ENCODE data around the gene HDAC4. TPM values are rescaled to one million over a fixed set of nuclear protein-coding genes. Genes with fewer than 3 reads are reported as not detected.

HDAC4 gene
- total RNA-seq, 4 donors from 2014 or later = 21.6 to 72.7 (median 35.2) TPM

DNA sequence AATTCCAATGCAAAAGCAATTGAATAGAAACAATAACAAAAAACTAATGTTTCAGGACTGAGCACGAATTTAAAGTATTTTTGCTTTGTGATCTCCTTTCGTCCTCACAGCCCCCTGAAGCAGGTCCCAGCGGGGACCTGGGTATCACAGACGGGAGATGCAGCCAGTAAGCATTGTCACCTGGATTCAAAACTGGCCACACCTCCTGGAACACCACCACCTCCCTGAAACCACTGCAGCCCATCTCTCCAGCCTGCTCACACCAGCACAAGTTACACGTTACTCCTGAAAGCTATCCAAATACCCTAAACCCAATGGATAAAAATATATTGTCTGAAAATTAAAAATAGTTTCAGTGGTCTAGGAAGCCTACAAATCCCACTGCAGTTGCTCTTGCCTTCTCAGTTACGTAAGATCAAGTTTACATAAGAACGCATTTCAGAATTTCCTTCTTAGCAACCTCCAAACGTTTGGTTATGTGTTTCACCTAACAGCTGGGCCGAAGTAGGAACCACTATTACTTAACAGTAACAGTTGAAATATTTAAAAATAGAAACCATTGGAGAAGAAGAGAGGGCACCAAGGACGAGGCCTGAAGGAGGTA, 178.0 kb downstream of the HDAC4 start:
- no peaks in the 10 kb centered on the region for H3K36me3 ChIP-seq
- H3K9me3 ChIP-seq = no peaks in the 10 kb centered on the region
- intact Hi-C loops (cut with DNase I) = no loop called here
- H3K4me3 ChIP-seq = peak overlapping the region in 1 of 4 donors; percentile 39
- peak overlapping the region; percentile 39 to 92 (median 87) for H3K27ac ChIP-seq
- no peaks in the 10 kb centered on the region for H3K27me3 ChIP-seq
- 45 to 53% methylated on average over 10 of the region's 10 CpGs for WGBS, 2 donors
- DNase-seq = no peak
- TF ChIP-seq, protein P1, sequence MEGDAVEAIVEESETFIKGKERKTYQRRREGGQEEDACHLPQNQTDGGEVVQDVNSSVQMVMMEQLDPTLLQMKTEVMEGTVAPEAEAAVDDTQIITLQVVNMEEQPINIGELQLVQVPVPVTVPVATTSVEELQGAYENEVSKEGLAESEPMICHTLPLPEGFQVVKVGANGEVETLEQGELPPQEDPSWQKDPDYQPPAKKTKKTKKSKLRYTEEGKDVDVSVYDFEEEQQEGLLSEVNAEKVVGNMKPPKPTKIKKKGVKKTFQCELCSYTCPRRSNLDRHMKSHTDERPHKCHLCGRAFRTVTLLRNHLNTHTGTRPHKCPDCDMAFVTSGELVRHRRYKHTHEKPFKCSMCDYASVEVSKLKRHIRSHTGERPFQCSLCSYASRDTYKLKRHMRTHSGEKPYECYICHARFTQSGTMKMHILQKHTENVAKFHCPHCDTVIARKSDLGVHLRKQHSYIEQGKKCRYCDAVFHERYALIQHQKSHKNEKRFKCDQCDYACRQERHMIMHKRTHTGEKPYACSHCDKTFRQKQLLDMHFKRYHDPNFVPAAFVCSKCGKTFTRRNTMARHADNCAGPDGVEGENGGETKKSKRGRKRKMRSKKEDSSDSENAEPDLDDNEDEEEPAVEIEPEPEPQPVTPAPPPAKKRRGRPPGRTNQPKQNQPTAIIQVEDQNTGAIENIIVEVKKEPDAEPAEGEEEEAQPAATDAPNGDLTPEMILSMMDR (IDR thresholded peaks at IDR 0.05) = no peak
- TF ChIP-seq POLR2A (IDR thresholded peaks at IDR 0.05) = no peak
- H3K4me1 ChIP-seq = peaks cover 45 to 75% (median 58%) of the 10 kb centered on the region in 3 donors

DNA sequence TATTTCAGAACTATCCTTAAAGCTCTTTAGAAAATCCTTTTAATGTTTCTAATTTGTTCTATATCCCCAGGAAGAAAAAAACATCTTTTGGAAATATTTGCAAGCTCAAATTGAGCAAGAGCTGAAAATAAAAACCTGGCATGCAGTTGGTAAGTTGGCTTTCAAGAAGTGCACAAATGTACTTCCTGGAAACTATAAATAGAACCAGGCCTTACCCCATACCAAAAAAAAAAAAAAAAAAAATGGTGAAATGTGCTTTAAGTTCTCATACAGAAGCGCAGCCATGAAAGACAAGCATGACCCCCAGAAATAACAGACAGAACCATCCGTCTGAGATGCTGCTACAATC, 178.5 kb downstream of the HDAC4 start:
- H3K27ac ChIP-seq = peak overlapping the region; percentile 76 to 94 (median 87)
- H3K27me3 ChIP-seq = no peaks in the 10 kb centered on the region
- H3K4me1 ChIP-seq = peaks cover 43 to 69% (median 53%) of the 10 kb centered on the region in 3 donors
- no peak for TF ChIP-seq POLR2A (IDR thresholded peaks at IDR 0.05)
- TF ChIP-seq, protein P1 (IDR thresholded peaks at IDR 0.05) = no peak
- WGBS, 2 donors = 40 to 42% methylated on average over 2 of the region's 2 CpGs
- H3K4me3 ChIP-seq = peak overlapping the region in 2 of 4 donors; percentile 26 to 53
- intact Hi-C loops (cut with DNase I) = no loop called here
- no peaks in the 10 kb centered on the region for H3K9me3 ChIP-seq
- H3K36me3 ChIP-seq = no peaks in the 10 kb centered on the region
- no peak for DNase-seq

DNA sequence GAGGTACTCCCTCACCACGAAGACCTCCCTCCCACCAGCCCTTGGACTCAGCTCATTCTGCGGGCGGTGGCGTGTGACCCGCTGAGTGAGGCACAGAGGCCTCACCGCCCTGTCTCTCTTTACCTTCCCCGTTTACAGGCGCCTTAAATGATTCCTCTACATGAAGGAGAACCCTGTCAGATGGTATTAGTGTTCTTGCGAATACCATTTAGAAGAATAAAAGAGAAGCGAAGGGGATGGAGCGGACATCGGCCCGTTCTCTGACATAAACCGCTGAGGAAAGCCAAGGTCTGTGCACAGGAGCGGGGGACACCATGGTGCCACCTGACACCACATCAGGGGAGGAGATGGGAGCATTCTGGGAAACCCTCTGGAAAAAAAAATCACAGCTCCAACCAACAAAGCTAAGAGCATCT, 179.8 kb downstream of the HDAC4 start:
- H3K36me3 ChIP-seq = no peaks in the 10 kb centered on the region
- peak overlapping the region; percentile 76 to 94 (median 87) for H3K27ac ChIP-seq
- 94 to 96% methylated on average over 14 to 15 of the region's 15 CpGs for whole genome bisulfite sequencing, 2 donors
- no peaks in the 10 kb centered on the region for H3K27me3 ChIP-seq
- H3K4me1 ChIP-seq = peaks cover 39 to 68% (median 56%) of the 10 kb centered on the region in 3 donors
- TF ChIP-seq POLR2A (IDR thresholded peaks at IDR 0.05) = no peak
- TF ChIP-seq, protein P1 (IDR thresholded peaks at IDR 0.05) = no peak
- H3K4me3 ChIP-seq = no peak overlapping the region
- intact Hi-C loops (cut with DNase I) = no loop called here
- no peaks in the 10 kb centered on the region for H3K9me3 ChIP-seq
- DNase-seq = no peak

DNA sequence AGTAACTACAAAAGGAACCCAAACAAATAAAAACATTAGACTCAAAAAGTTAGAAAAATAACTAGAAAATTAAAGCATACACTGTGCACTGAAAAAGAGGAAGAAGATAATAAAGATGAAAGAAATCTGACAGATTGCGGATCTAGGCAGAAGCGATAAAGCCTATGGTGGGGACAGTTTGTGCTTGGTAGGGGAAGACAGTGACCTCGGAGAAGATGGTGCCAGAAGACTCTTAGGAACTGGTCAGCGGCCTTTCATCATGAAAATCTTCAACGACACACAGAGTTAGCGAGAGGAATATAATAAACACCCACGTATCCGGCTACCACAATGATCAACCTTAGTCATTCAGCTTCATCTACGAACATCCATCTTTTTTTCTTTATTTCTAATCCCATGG, 180.5 kb downstream of the HDAC4 start:
- Histone ChIP-seq H3K36me3 (no peaks in the 10 kb centered on the region), H3K4me3 (no peak overlapping the region), H3K27ac (peak overlapping the region in 3 of 4 donors; percentile 85 to 94 (median 89)), H3K9me3 (no peaks in the 10 kb centered on the region), H3K4me1 (peaks cover 34 to 67% (median 51%) of the 10 kb centered on the region in 3 donors), H3K27me3 (no peaks in the 10 kb centered on the region)
- TF ChIP-seq POLR2A (IDR thresholded peaks at IDR 0.05) = no peak
- TF ChIP-seq, protein P1 (IDR thresholded peaks at IDR 0.05) = no peak
- intact Hi-C loops (cut with DNase I) = no loop called here
- DNase-seq = no peak
- WGBS, 2 donors = 70 to 83% methylated on average over 9 of the region's 9 CpGs

DNA sequence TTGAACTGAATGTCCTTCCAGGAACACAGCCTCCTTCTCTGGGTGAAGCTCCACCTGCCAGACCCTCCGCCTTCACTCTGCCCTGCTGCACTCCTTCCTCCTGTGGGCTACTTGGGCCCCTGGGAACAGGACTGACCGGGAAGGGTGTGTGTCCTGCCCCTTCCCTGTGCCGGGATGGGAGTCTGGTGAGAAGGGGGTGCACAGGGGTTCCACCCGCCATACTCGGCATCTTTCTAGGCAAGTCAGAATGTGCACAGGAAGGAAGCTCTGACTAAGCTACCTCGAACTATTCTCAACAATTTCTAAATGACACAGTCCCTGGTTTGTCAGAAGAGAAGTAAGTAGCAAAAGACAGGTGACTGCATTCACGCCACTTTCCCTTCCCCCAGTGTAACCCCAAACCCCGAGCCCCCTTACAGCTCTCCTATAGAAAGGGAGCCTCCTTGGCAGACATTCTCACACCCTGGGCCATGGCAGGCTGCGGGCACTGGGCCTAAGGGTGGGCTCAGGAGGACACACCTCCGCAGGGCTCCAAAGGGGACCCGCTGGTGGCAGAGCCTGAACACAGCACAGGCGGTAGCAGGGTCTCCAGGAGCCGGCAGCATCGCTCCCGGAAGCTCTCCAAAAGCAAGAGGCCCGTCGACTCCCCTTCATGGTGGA, 184.1 kb downstream of the HDAC4 start:
- H3K27me3 ChIP-seq = no peaks in the 10 kb centered on the region
- no peaks in the 10 kb centered on the region for H3K9me3 ChIP-seq
- peak overlapping the region in 3 of 4 donors; percentile 52 to 63 (median 60) for H3K27ac ChIP-seq
- WGBS, 2 donors = 64 to 80% methylated on average over 7 to 9 of the region's 17 CpGs
- H3K4me3 ChIP-seq = no peak overlapping the region
- intact Hi-C loops (cut with DNase I) = no loop called here
- TF ChIP-seq, protein P1 (IDR thresholded peaks at IDR 0.05) = no peak
- TF ChIP-seq POLR2A (IDR thresholded peaks at IDR 0.05) = no peak
- peaks cover 11 to 61% (median 30%) of the 10 kb centered on the region in 3 donors for H3K4me1 ChIP-seq
- no peak for DNase-seq
- H3K36me3 ChIP-seq = peaks cover 0 to 6% (median 0%) of the 10 kb centered on the region in 3 donors
